Raji (cell line): ENCODE data around the gene TAS2R39.

Experiments used
- POLR2A ChIP-seq: IDR thresholded peaks from 2 replicates; pipeline ENCODE4 v1.6.1; 2011; ENCODE audit warnings: low read depth, low read length, control low read depth; ENCODE audit not compliant: insufficient read depth

Gene TAS2R39

DNA sequence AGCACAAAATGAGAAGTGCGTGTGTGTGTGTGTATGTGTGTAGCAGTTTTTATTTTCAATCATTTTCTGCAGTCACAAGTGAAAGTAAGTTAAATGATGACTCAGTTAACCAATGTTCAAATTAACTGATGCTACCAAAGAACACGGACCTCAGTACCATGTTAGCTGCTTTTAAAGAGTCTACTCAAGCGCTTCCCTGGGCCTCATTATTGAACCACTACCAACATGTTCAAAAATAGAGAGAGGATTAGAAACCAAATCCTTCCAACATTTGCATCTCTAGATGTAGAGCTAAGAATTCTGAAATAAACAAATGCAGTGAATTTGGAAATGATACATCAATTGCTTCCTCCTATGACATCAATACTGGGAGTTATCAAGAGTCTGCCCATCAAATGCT is at the start of gene TAS2R39:
TAS2R39 (plus strand) TSS at position 396 of the 400 bp plus-strand sequence; CDS start at position 396, 0 bp downstream.
- TF ChIP-seq POLR2A, result no peak

DNA sequence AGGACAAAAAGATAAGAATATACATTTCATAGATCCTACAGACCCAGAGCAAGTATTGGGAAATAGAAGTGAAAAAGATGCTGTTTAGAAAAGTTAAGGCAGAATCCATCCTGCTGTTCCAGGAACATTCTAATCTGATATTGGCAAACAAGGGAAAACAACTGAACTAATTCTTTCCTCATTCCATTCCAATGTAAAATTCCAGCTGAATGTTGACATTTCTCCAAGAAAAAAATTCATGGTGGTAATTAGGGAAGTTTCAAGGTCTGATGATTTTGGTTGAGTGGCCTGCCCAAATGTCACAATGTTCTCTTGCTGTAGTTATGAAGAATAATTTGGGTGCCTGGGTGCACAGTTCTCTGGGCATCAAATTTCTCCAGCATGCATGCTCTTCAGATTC is 36.1 kb upstream of the TAS2R39 start:
- TF ChIP-seq POLR2A, result no peak

DNA sequence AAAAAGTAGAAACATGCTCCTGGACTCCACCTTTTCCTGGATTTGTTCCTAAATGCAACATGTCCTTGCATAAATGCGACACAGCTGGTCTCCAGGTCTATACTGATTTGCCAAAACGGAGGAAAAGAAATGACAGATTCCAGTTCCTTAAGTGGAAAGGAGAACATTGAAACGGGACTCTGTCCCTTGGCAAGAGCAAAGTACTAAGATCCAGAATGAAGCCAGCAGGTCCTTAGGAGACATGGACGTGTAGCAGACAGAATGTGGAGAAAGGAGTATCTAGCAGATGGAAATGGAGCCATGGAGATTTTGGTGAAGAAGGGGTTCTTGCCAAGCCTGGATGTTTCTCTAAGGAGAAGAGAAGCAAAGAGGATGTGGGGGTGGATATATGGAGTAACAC is 35.2 kb upstream of the TAS2R39 start:
- no peak for TF ChIP-seq POLR2A

DNA sequence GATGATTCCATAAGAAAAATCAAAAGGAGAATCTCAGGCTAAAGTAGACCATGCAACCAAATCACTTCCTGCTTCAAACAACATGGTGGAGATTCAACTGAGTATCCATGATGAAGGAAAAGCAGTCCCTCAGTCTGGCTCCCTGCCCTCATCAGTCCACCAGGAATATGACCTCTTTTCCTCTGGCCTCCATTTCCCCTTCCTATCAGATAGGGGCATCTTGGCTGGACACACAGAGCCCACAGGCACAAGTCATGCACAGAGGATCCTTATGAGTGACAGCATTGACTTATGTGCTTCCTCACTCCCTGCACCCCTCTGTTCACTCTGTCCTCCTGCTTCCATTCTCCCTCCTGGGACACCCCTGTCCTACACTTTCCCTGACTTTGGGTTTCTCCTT is 34.6 kb upstream of the TAS2R39 start:
- TF ChIP-seq POLR2A, result no peak

DNA sequence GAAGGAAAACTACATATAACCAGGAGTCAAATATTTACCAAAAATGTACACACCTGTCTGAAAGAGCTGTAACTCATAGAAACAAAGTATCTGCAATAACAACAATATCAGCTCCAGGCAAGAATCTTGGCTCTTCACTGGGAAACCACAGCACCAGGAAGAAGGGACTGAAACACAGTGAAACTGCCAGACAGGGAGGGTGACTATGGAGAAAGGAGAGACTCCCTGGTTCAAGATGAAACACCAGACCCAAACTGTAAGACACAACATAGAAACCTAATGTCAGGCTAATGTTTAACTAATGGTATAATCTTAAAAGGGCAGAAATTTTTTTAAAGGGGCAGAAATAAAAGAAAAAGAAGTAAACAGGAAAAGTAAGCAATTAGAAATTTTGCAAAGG is 11.5 kb upstream of the TAS2R39 start:
- no peak for TF ChIP-seq POLR2A

DNA sequence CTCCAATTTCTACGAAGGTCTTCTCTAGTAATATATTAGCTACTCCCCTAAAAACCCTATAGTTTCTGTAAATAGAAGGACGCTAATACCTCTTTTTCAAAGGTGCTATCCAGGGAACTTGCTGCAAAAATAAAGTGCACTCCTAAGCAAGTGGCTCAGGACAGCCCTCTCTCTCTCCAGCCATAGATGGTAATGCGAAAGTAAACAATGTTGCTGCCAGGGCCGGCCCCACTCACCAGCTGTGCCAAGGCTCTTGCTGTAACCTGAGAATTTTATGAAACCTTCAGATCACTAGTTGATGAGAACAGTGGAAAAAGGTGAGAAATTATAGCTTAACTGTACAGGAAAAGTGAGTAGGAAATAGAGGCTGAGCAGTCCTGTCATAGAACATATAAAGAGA is 10.9 kb upstream of the TAS2R39 start:
- no peak for TF ChIP-seq POLR2A

DNA sequence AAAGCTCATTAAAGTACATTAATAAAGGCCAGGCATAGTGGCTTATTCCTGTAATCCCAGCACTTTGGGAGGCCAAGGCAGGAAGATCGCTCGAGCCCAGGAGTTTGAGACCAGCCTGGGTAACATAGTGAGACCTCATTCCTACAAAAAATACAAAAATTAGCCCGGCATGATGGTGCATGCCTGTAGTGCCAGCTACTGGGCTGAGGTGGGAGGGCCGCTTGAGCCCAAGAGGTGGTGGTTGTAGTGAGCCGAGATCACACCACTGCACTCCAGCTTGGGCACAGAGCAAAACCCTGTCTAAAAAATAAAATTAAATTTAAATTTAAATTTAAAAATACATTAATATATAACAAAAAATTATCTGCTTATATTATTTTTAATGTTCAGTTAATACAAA is 7.1 kb upstream of the TAS2R39 start:
- TF ChIP-seq POLR2A, result no peak

DNA sequence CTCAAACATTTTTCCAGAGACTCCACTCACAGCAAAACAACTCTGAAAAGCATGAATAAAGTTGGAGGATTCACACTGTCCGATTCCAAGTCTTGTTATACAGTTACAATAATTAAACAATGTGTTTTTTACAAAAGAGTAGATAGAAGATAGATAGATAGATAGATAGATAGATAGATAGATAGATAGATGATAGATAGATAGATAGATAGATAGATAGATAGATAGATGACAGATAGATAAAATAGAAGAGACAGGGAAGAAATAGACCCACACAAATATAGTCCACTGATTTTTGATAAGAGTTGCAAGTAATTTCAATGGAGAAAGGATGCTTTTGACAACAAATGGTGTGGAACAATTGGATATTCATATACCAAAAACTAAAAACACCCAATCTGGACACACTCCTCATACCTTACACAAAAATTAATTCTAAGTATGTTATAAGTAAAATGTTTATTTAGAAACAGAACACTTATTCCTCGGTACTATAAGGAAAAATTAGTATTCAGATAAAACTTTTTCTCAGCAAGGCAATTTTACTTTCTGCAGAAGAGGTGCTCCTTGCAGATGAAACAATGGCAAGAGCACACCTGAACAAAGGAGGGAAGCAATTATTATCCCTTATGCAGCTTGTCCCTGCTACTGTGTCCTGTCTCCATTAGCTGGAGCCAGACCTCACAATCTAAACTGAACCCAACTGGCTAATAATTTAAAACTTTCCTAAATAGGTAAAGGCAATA is 5.7 kb upstream of the TAS2R39 start:
- TF ChIP-seq POLR2A, result no peak

DNA sequence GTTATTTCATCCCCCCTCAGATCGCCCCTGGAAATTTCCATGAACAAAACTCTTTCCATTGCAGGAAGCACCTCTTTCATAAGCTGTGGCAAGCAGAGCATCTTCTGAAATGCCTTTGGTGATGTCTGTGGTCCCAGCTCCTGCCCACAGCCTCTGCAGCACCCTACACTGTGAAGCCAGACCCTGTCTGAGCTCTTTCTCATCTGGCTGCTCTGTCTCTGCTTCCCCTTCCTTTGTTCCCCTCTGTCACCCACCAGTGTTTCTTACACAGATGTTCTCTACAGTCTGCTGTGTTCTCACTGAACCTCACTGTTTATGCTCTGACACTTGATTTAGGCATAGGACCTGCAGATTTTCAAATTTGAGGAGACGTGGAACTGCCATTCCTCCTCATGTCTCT is 1.9 kb upstream of the TAS2R39 start:
- no peak for TF ChIP-seq POLR2A

DNA sequence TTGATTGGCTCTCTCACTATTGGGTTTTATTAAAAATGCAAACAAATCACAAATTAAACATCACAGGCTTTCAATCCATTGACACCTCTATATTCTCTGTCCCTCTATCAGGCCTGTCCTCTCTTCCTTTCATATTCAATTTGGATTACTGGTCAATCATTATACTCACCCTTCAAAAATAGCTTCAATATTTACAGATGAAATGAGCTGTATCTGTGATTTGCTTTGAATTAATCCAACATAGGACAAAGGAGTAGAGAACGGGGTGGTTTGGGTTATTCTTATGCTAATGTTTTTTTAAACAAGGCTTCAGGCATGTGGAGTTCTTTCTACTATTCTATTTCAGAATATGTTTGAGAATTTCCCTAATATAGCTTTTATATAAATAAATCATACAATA is 2.3 kb downstream of the TAS2R39 start:
- no peak for TF ChIP-seq POLR2A

DNA sequence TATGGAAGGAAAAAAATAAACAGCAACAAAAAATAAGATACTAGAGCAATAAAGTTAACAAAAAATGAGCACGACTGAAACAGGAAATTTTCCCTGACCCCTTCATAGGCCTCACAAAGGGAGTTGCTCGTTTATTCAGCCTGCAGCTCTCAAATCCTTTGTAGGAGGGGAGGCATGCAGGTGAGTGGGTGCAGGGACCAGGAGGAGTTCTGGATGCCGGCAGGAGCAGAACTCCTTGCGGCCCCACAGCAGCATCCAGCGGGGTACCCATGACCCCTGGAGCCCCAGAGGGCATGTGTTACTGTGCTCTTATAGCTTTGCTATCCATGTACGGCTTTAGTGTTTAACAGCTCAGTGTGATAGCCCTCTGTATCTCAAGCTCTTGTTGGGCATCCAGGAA is 5.8 kb downstream of the TAS2R39 start:
- no peak for TF ChIP-seq POLR2A

DNA sequence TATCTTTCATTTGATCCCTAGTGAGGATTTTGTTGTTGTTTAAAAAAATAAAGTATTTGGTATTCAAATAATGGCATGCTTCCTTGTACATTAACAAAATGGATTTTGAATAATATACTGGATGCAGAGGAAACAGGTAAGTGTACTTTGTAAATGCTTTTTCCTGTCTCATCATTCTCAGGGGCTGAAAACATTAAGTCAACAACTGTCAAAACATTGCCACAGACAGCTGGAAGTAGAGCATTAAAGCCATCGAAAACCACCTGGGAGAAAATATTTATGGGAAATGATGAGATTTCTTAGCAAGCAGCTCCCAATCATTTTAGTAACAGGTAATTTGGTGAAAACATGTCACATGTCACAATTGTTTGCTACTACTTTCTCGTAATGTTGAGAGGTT is 10.7 kb downstream of the TAS2R39 start:
- TF ChIP-seq POLR2A, result no peak

DNA sequence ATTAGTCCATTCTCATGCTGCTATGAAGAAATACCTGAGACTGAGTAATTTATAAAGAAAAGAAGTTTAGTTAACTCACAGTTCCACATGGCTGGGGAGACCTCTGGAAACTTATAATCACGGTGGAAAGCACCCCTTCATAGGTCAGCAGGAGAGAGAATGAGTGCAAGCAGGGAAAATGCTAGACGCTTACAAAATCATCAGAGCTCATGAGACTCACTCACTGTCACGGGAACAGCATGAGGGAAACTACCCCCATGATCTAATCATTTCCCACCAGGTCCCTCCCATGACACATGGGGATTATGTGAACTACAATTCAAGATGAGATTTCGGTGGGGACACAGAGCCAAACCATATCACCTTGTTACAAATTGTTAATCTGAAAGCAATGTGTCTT is 15.8 kb downstream of the TAS2R39 start:
- TF ChIP-seq POLR2A, result no peak

DNA sequence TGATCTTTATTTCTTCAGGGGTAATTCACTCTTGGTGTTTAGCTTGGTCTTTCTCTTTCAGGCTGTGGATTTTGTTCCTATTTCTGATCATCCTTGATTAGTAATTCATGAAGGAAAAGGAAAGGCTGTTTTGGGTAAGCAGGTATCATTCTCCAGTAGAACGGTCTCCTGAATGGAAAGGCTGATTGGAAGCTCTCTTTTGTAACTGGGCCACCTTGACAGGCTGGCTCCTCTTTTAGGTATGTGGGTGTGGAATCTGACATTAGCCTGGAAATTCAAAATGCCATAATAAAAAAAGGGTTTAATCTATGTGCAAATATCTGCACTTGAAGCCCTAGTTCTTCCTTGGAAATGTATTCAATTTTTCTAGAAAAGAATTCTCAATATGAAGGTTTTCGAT is 18.9 kb downstream of the TAS2R39 start:
- TF ChIP-seq POLR2A, result no peak

DNA sequence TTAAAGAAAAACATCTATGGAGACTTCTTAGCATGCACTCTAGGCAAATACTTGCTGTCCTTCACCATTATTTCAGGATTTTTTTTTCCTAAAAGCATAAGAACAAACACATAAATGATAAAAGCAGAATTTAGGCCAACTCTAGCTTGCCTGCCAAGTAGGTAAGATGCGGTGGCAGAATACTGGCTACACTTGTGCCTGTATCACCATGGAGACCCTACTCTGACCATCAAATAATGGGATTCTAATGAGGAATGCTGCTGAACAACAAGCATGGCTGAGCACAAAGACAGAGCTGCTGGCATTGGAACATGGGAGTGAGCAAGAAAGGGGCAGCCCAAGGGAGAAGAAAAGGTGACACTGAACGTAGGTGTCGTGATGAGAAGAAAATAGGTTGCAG is 20.2 kb downstream of the TAS2R39 start:
- TF ChIP-seq POLR2A, result no peak

DNA sequence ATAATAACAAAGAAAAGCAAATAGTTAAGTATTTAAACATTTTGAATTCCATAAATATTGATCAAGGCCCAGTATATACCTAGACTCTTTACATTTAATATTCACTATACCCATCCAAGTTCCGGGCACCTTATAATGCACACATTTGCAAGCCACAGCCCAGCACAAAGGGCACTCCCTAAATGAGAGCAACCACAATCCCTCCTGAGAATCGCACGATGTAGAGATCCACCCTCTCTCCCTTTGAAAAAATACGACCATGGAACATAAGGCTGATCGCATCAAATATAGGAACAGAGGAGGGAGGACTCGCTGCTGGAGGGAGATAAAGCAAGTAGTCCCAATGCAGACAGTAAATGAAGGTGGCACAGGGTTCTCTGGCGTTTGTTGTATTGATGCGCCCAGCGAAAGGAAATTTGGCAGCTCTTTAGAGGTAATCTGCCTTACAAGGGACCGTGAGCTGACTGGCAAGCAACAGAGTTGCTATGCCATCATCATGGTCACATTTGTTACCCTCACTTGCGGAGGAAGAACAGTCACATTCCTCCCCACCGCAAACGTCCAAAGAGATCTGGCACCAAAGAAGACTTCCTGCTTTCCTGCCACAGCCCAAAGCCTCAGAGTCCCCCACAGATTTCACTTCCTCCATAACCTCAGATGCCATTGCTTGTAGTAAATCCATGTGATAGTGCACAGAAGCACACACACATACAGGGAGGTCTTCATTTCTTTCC is 22.5 kb downstream of the TAS2R39 start:
- TF ChIP-seq POLR2A, result no peak
